Left lung (tissue), 10 donors: Measurements from ENCODE around the gene HENMT1. TPM values are rescaled to one million over a fixed set of nuclear protein-coding genes. Genes with fewer than 3 reads are reported as not detected.
"Not testable (repeated sequence)": the region's sequence is repeated elsewhere in the genome, so short reads cannot be mapped to it uniquely, and the experiment has no call there.

ENCODE experiments used
- ATAC-seq: fragments of 200-7000 bp; cut with Tn5 transposase; one replicate; pipeline ENCODE4 v1.9.1; 2020; ENCODE audit warnings: moderate library complexity
- DNase-seq, 4 donors: peaks; one replicate each; pipeline ENCODE4 v3.0.0-alpha.2; 2013 to 2020
- H3K27ac ChIP-seq, 2 donors: fragments of 200-600 bp; sonication (generic) in 1 of 2; one replicate each; pipeline versions ENCODE4 v1.5.0 to v1.8.0; 2020 to 2021
- H3K27me3 ChIP-seq, 2 donors: fragments of 200-600 bp; sonication (generic) in 1 of 2; one replicate each; pipeline versions ENCODE4 v1.5.0 to v1.8.0; 2020 to 2021
- H3K36me3 ChIP-seq, 2 donors: fragments of 200-600 bp; sonication (generic) in 1 of 2; one replicate each; pipeline versions ENCODE4 v1.5.0 to v1.8.0; 2020 to 2021
- H3K4me1 ChIP-seq, 2 donors: fragments of 200-600 bp; one replicate each; pipeline ENCODE4 v1.8.0; 2021
- H3K4me3 ChIP-seq, 2 donors: fragments of 200-600 bp; sonication (generic) in 1 of 2; one replicate each; pipeline versions ENCODE4 v1.5.0 to v1.8.0; 2020 to 2021; ENCODE audit warnings: mild to moderate bottlenecking in 1 of 2
- H3K9me3 ChIP-seq, 2 donors: fragments of 200-600 bp; sonication (generic) in 1 of 2; one replicate each; pipeline versions ENCODE4 v1.5.0 to v1.8.0; 2020 to 2021
- CTCF ChIP-seq, 2 donors: fragments of 200-600 bp; sonication (generic) in 1 of 2; IDR thresholded peaks; one replicate each; pipeline versions ENCODE4 v1.5.0 to v1.8.0; 2021; ENCODE audit warnings: antibody characterized with exemption in 2 of 2
- intact Hi-C, 2 donors: fragments of 100-400 bp; cut with DNase I; formaldehyde crosslinking; loops; one replicate each; pipeline versions ENCODE4 v1.11.2 to v1.14.2; 2022
- polyA plus RNA-seq, 6 donors: library from polyadenylated mRNA; unstranded; fragments of 120-200 nt; gene quantifications; one replicate each; pipeline ENCODE4 v1.2.1, GENCODE V29; 2013; ENCODE audit not compliant: insufficient read length in 6 of 6
- total RNA-seq, 2 donors: library from RNA; stranded (reverse); fragmentation: NEBNext Ultra II Directional; extraction: Animal tissue kit (Norgen Biotek cat#: 25700); gene quantifications; one replicate each; pipeline ENCODE4 v1.2.1, GENCODE V29; 2021
- donor health status: DM: no; HTN: yes; CAD: no.
- donor health status: DM: no; HTN: no; CAD: no.

HENMT1 gene
- total and polyA plus RNA-seq, 8 donors: 7.0 to 13.5 (median 10.8) TPM

GRCh38 chr1:108685529-108685928, 24.6 kb upstream of the HENMT1 start:
- intact Hi-C loops: no loop called here
- H3K27me3 ChIP-seq: no peaks in the 10 kb centered on the region
- peaks cover 0 to 4% of the 10 kb centered on the region in 2 donors for H3K4me1 ChIP-seq
- ATAC-seq (no peak), DNase-seq (no peak)
- no peak overlapping the region for H3K4me3 ChIP-seq
- no peak for TF ChIP-seq CTCF (IDR thresholded peaks at IDR 0.05)
- no peaks in the 10 kb centered on the region for H3K9me3 ChIP-seq
- no peak overlapping the region for H3K27ac ChIP-seq
- H3K36me3 ChIP-seq: no peaks in the 10 kb centered on the region

- H3K27ac ChIP-seq, DNase-seq, H3K4me3 ChIP-seq, H3K4me1 ChIP-seq, ATAC-seq, intact Hi-C loops, H3K9me3 ChIP-seq, H3K27me3 ChIP-seq, H3K36me3 ChIP-seq: not testable (repeated sequence)
Measured at GRCh38 chr1:108681701-108682100, 20.8 kb upstream of the HENMT1 start.

GRCh38 chr1:108679586-108680213, 18.8 kb upstream of the HENMT1 start:
- Histone ChIP-seq H3K27me3 (no peaks in the 10 kb centered on the region), H3K36me3 (no peaks in the 10 kb centered on the region), H3K4me3 (no peak overlapping the region), H3K4me1 (peaks cover 0 to 4% of the 10 kb centered on the region in 2 donors), H3K9me3 (no peaks in the 10 kb centered on the region), H3K27ac (no peak overlapping the region)
- no peak for TF ChIP-seq CTCF (IDR thresholded peaks at IDR 0.05)
- no peak for DNase-seq
- no peak for ATAC-seq
- intact Hi-C loops: no loop called here

- H3K36me3 ChIP-seq: no peaks in the 10 kb centered on the region
- peaks cover 0 to 4% of the 10 kb centered on the region in 2 donors for H3K4me1 ChIP-seq
- H3K4me3 ChIP-seq: no peak overlapping the region
- TF ChIP-seq CTCF (IDR thresholded peaks at IDR 0.05): no peak
- H3K9me3 ChIP-seq: no peaks in the 10 kb centered on the region
- H3K27ac ChIP-seq: no peak overlapping the region
- intact Hi-C loops: no loop called here
- ATAC-seq (no peak), DNase-seq (no peak)
- no peaks in the 10 kb centered on the region for H3K27me3 ChIP-seq
Measured at GRCh38 chr1:108678706-108679105, 17.8 kb upstream of the HENMT1 start.

GRCh38 chr1:108671143-108671542, 10.2 kb upstream of the HENMT1 start:
- no peak overlapping the region for H3K4me3 ChIP-seq
- no peaks in the 10 kb centered on the region for H3K36me3 ChIP-seq
- no peak for TF ChIP-seq CTCF (IDR thresholded peaks at IDR 0.05)
- ATAC-seq (no peak), DNase-seq (no peak)
- intact Hi-C loops: no loop called here
- no peak overlapping the region for H3K27ac ChIP-seq
- no peaks in the 10 kb centered on the region for H3K9me3 ChIP-seq
- H3K27me3 ChIP-seq: no peaks in the 10 kb centered on the region
- H3K4me1 ChIP-seq: no peaks in the 10 kb centered on the region
